ENCODE results near the gene PRICKLE2. TPM values are rescaled to one million over a fixed set of nuclear protein-coding genes. Genes with fewer than 3 reads are reported as not detected.

The PRICKLE2 gene
- polyA plus RNA-seq, 2 of the 4 experiments (the other 2 are of a cell fraction), result 5.3 to 6.3 TPM

- TF ChIP-seq BCL3 (IDR thresholded peaks at IDR 0.05), result no peak; the same call in 2 of the 3 replicates
- TF ChIP-seq ELK1 (IDR thresholded peaks at IDR 0.05; ENCODE audit: low read depth, low read length), result no peak
- TF ChIP-seq HOXA7 (CRISPR knock-in tag; IDR thresholded peaks at IDR 0.05), result no peak
- no peak for TF ChIP-seq ZSCAN20 (CRISPR knock-in tag; IDR thresholded peaks at IDR 0.05)
- peak in 1 of 2 experiments; percentile 50; a peak in 2 of 5 replicates for TF ChIP-seq JUN (IDR thresholded peaks at IDR 0.05)
- no peak for TF ChIP-seq CBX2 (IDR thresholded peaks at IDR 0.05; ENCODE audit: borderline replicate concordance, low read depth)
Observed at GRCh38 chr3:64190517-64191515, 34.5 kb downstream of the PRICKLE2 start (continued).

- FAIRE-seq (peak; percentile 51), DNase-seq (ENCODE audit: low read depth in 1 of 2, low spot score in 1 of 2) (peak; percentile 66 to 92), ATAC-seq (peak; percentile 65 to 80)
- Histone ChIP-seq H3K4me2 (peak overlapping the region; percentile 79), H3K4me3 (no peak overlapping the region), H3K4me1 (peaks cover 81% of the 10 kb centered on the region), H3K27ac (peak overlapping the region; percentile 83 to 92), H3K9me3 (0 out of 3 replicates have a peak, but pooled peaks cover 3% of the 10 kb centered on the region)
- ChIA-PET CTCF (interaction anchor here (1.7 kb wide), 2 partner anchors 32 to 36 kb away, joined by 4 to 8 read pairs; partner anchors contain the start of gene PRICKLE2), POLR2A (no interaction called here)
- TF ChIP-seq PHF8 (IDR thresholded peaks at IDR 0.05; ENCODE audit: borderline replicate concordance, low read depth) (no peak), ZSCAN20 (CRISPR knock-in tag; IDR thresholded peaks at IDR 0.05) (no peak), MAFK (IDR thresholded peaks at IDR 0.05; ENCODE audit: partially characterized antibody) (peak; percentile 32), GATA3 (IDR thresholded peaks at IDR 0.05; ENCODE audit: borderline replicate concordance) (peak; percentile 78), MAX (IDR thresholded peaks at IDR 0.05) (peak; percentile 93), KDM1A (IDR thresholded peaks at IDR 0.05; ENCODE audit: low read depth) (no peak), JUNB (IDR thresholded peaks at IDR 0.05) (peak; percentile 83), ELK1 (IDR thresholded peaks at IDR 0.05; ENCODE audit: low read depth, low read length) (no peak), CHD2 (IDR thresholded peaks at IDR 0.05; ENCODE audit: low read length, partially characterized antibody) (no peak), CHD4 (IDR thresholded peaks at IDR 0.05; ENCODE audit: borderline replicate concordance) (no peak), FOSL2 (IDR thresholded peaks at IDR 0.05) (peak; percentile 91), FOSL2 (CRISPR knock-in tag; IDR thresholded peaks at IDR 0.05) (peak; percentile 94), ATOH8 (CRISPR knock-in tag; IDR thresholded peaks at IDR 0.05; ENCODE audit: low read depth) (no peak), FOSB (CRISPR knock-in tag; IDR thresholded peaks at IDR 0.05) (no peak), RAD21 (conservative IDR thresholded peaks at IDR 0.05 in 1 of 2, IDR thresholded peaks at IDR 0.05 in 1 of 2) (peak; percentile 6 to 35; a peak in 3 of 5 replicates), EP300 (IDR thresholded peaks at IDR 0.05) (peak; percentile 63 to 75; a peak in 2 of 5 replicates), SMC3 (IDR thresholded peaks at IDR 0.05) (peak; percentile 27; the same call in 1 of the 3 replicates), JUN (IDR thresholded peaks at IDR 0.05) (peak in 1 of 2 experiments; percentile 76; a peak in 3 of 5 replicates), CEBPB (IDR thresholded peaks at IDR 0.05) (peak; percentile 32 to 67; a peak in 3 of 4 replicates), HOXB5 (CRISPR knock-in tag; IDR thresholded peaks at IDR 0.05) (0 out of 2 replicates have a peak, but pooled peaks have one; percentile 19)
- WGBS (ENCODE audit: missing lambda C conversion rate), result 16% methylated on average over 7 of the region's 7 CpGs
Observed at GRCh38 chr3:64188810-64189560, 36.3 kb downstream of the PRICKLE2 start.
